H1 (cell line): ENCODE data around the gene AMMECR1L. TPM values are rescaled to one million over a fixed set of nuclear protein-coding genes. Genes with fewer than 3 reads are reported as not detected.

Experiments used
- CTCF ChIA-PET: fragments of 300-600 bp; sonication (Branson Sonifier 250); formaldehyde crosslinking; loops from one replicate; lab custom pipeline; 2021; ENCODE audit not compliant: partially characterized antibody; lab: Charles Lee
- POLR2A ChIA-PET: fragments of 300-600 bp; sonication (Branson Sonifier 250); formaldehyde crosslinking; loops from one replicate; lab custom pipeline; 2021; ENCODE audit warnings: inconsistent platforms; ENCODE audit not compliant: partially characterized antibody; lab: Charles Lee
- DNase-seq, 2 experiments: peaks; one replicate each; pipeline versions ENCODE4 v3.0.0 to v3.0.0-alpha.2; 2010 to 2022; ENCODE audit warnings: low spot score in 2 of 2, low read depth in 1 of 2, mixed read lengths in 1 of 2
- FAIRE-seq: peaks from 2 replicates; lab custom pipeline; 2011; peaks lifted over from hg19 to GRCh38; lab: Jason Lieb, UNC
- H2AFZ ChIP-seq: 2 replicates; pipeline ENCODE4 v1.8.1; 2012; ENCODE audit warnings: low read length, inconsistent platforms
- H2AK5ac ChIP-seq: 2 replicates; pipeline ENCODE4 v1.6.1; 2013; ENCODE audit warnings: low read depth, low read length
- H2BK120ac ChIP-seq: replicated peaks from 2 replicates; pipeline ENCODE3; 2013; ENCODE audit warnings: low read depth, low read length, inconsistent platforms
- H2BK12ac ChIP-seq: 2 replicates; pipeline ENCODE4 v1.6.1; 2013; ENCODE audit warnings: low read depth, low read length
- H2BK15ac ChIP-seq: 2 replicates; pipeline ENCODE4 v1.6.1; 2013; ENCODE audit warnings: low read length
- H2BK20ac ChIP-seq: 2 replicates; pipeline ENCODE4 v1.6.1; 2013; ENCODE audit warnings: low read length
- H2BK5ac ChIP-seq: 2 replicates; pipeline ENCODE4 v1.6.1; 2013; ENCODE audit warnings: low read depth, low read length
- H3K14ac ChIP-seq: 2 replicates; pipeline ENCODE4 v1.6.1; 2013; ENCODE audit warnings: inconsistent platforms; ENCODE audit not compliant: insufficient read length
- H3K18ac ChIP-seq: 2 replicates; pipeline ENCODE4 v1.6.1; 2013; ENCODE audit warnings: low read length; ENCODE audit errors: extremely low read depth
- H3K23ac ChIP-seq: 2 replicates; pipeline ENCODE4 v1.6.1; 2013; ENCODE audit warnings: inconsistent platforms; ENCODE audit not compliant: insufficient read length
- H3K23me2 ChIP-seq: 2 replicates; pipeline ENCODE4 v1.6.1; 2013; ENCODE audit warnings: low read depth, low read length
- H3K27ac ChIP-seq: 2 replicates; pipeline ENCODE4 v1.6.1; 2011; ENCODE audit warnings: low read depth, low read length, inconsistent platforms
- H3K27me3 ChIP-seq, 4 experiments: replicated peaks in 1 of 4; 1 replicate in 1 of 4; 2 replicates in 3 of 4; pipeline versions ENCODE4 v1.6.1 to v1.8.1; 2011 to 2013; ENCODE audit warnings: low read length in 3 of 4, mild to moderate bottlenecking in 3 of 4, inconsistent platforms in 2 of 4, mixed read lengths in 2 of 4, moderate library complexity in 1 of 4; ENCODE audit not compliant: control insufficient read depth in 3 of 4, insufficient read depth in 3 of 4; ENCODE audit errors: extremely low read depth in 1 of 4
- H3K36me3 ChIP-seq, 4 experiments: 2 replicates each; pipeline versions ENCODE4 v1.6.1 to v1.8.1; 2011 to 2013; ENCODE audit warnings: mild to moderate bottlenecking in 4 of 4, low read length in 3 of 4, moderate library complexity in 2 of 4, control low read depth in 1 of 4, inconsistent platforms in 1 of 4; ENCODE audit not compliant: insufficient read depth in 4 of 4, control insufficient read depth in 2 of 4
- H3K4ac ChIP-seq: replicated peaks from 2 replicates; pipeline ENCODE3; 2013; ENCODE audit warnings: low read length, low read depth, mixed read lengths, inconsistent platforms; ENCODE audit not compliant: insufficient read length
- H3K4me1 ChIP-seq, 4 experiments: replicated peaks in 1 of 4; 1 replicate in 1 of 4; 2 replicates in 3 of 4; pipeline versions ENCODE4 v1.6.1 to v1.8.1; 2011 to 2013; ENCODE audit warnings: low read length in 3 of 4, inconsistent platforms in 2 of 4, mixed read lengths in 1 of 4; ENCODE audit not compliant: insufficient read depth in 4 of 4, control insufficient read depth in 3 of 4
- H3K4me2 ChIP-seq, 2 experiments: 2 replicates each; pipeline versions ENCODE4 v1.6.1 to v1.8.1; 2011 to 2013; ENCODE audit warnings: low read depth in 2 of 2, low read length in 2 of 2, control low read depth in 1 of 2, inconsistent platforms in 1 of 2, mild to moderate bottlenecking in 1 of 2; ENCODE audit not compliant: insufficient read depth in 1 of 2
- H3K4me3 ChIP-seq, 4 experiments: fragments of 200-600, 300-600 bp in 1 of 4; sonication (generic), shearing (Covaris generic), sonication (Bioruptor Twin) in 1 of 4; 2 replicates each; pipeline versions ENCODE4 v1.5.1 to v1.8.1; 2011 to 2016; ENCODE audit warnings: low read length in 4 of 4, low read depth in 3 of 4, control low read depth in 2 of 4, inconsistent platforms in 2 of 4, mild to moderate bottlenecking in 2 of 4, mixed read lengths in 1 of 4, moderate library complexity in 1 of 4; ENCODE audit not compliant: insufficient read depth in 2 of 4; ENCODE audit errors: extremely low read depth in 1 of 4
- H3K56ac ChIP-seq: replicated peaks from 2 replicates; pipeline ENCODE3; 2013; ENCODE audit warnings: low read depth, mild to moderate bottlenecking, mixed read lengths, low read length, inconsistent platforms; ENCODE audit not compliant: insufficient read length
- H3K79me1 ChIP-seq: 2 replicates; pipeline ENCODE4 v1.6.1; 2013; ENCODE audit warnings: low read depth, low read length, control low read depth
- H3K79me2 ChIP-seq, 2 experiments: 2 replicates each; pipeline versions ENCODE4 v1.6.1 to v1.8.1; 2012 to 2013; ENCODE audit warnings: low read length in 2 of 2, mild to moderate bottlenecking in 2 of 2, inconsistent platforms in 1 of 2; ENCODE audit not compliant: insufficient read depth in 2 of 2, control insufficient read depth in 1 of 2
- H3K9ac ChIP-seq, 4 experiments: replicated peaks in 1 of 4; 1 replicate in 1 of 4; 2 replicates in 3 of 4; pipeline versions ENCODE4 v1.6.1 to v1.8.1; 2011 to 2013; ENCODE audit warnings: low read depth in 3 of 4, low read length in 3 of 4, control low read depth in 2 of 4, mild to moderate bottlenecking in 2 of 4, moderate library complexity in 2 of 4, inconsistent platforms in 1 of 4; ENCODE audit errors: extremely low read depth in 1 of 4
- H3K9me3 ChIP-seq, 2 experiments: 2 replicates each; pipeline versions ENCODE4 v1.6.1 to v1.8.1; 2012 to 2013; ENCODE audit warnings: mild to moderate bottlenecking in 2 of 2, moderate library complexity in 2 of 2, control low read depth in 1 of 2, inconsistent platforms in 1 of 2, low read depth in 1 of 2, low read length in 1 of 2, mixed read lengths in 1 of 2; ENCODE audit not compliant: insufficient read depth in 2 of 2
- H4K20me1 ChIP-seq, 2 experiments: replicated peaks in 1 of 2; 2 replicates each; pipeline versions ENCODE3 to v1.8.1; 2011 to 2013; ENCODE audit warnings: inconsistent platforms in 2 of 2, low read length in 2 of 2, mild to moderate bottlenecking in 1 of 2; ENCODE audit not compliant: insufficient read depth in 2 of 2, control insufficient read depth in 1 of 2
- H4K5ac ChIP-seq: 2 replicates; pipeline ENCODE4 v1.6.1; 2013; ENCODE audit warnings: low read length, low read depth, mixed read lengths, inconsistent platforms; ENCODE audit not compliant: insufficient read length
- H4K8ac ChIP-seq: 2 replicates; pipeline ENCODE4 v1.8.0; 2013; ENCODE audit warnings: mild to moderate bottlenecking, moderate library complexity, low read length, inconsistent platforms; ENCODE audit not compliant: insufficient read depth; ENCODE audit errors: extremely low read depth
- H4K91ac ChIP-seq: replicated peaks from 2 replicates; pipeline ENCODE3; 2013; ENCODE audit warnings: low read length, mixed read lengths, inconsistent platforms; ENCODE audit not compliant: insufficient read length
- BACH1 ChIP-seq: IDR thresholded peaks from 2 replicates; pipeline ENCODE4 v1.6.1; 2012; ENCODE audit warnings: low read length, improper control_type of control experiment
- CBX5 ChIP-seq: fragments of 300-800, 300-1000 bp; sonication (generic); IDR thresholded peaks from 2 replicates; pipeline ENCODE4 v1.7.1; 2016; ENCODE audit warnings: antibody characterized with exemption, low read length, low read depth
- CEBPB ChIP-seq: IDR thresholded peaks from 2 replicates; pipeline ENCODE4 v1.6.1; 2012; ENCODE audit warnings: low read depth, low read length
- GTF2F1 ChIP-seq: IDR thresholded peaks from 2 replicates; pipeline ENCODE4 v1.6.1; 2012; ENCODE audit warnings: low read depth, low read length, improper control_type of control experiment, borderline replicate concordance
- HDAC6 ChIP-seq: IDR thresholded peaks from one replicate; pipeline ENCODE4 v1.7.1; 2012; ENCODE audit warnings: low read depth, mild to moderate bottlenecking, inconsistent platforms, low read length, moderate library complexity
- JUN ChIP-seq: IDR thresholded peaks from 2 replicates; pipeline ENCODE4 v1.6.1; 2011; ENCODE audit warnings: low read depth, mild to moderate bottlenecking, improper control_type of control experiment, low read length
- KDM1A ChIP-seq: fragments of 200-600, 300-600 bp; sonication (generic); IDR thresholded peaks from 2 replicates; pipeline ENCODE4 v1.7.1; 2016; ENCODE audit warnings: mild to moderate bottlenecking, low read length, borderline replicate concordance
- POU5F1 ChIP-seq: IDR thresholded peaks from 2 replicates; pipeline ENCODE4 v1.6.1; 2011; ENCODE audit warnings: low read depth, mild to moderate bottlenecking, low read length, moderate library complexity
- RAD21 ChIP-seq, 2 experiments: IDR thresholded peaks in 1 of 2; conservative IDR thresholded peaks in 1 of 2; 2 replicates each; pipeline ENCODE4 v1.6.1; 2011; ENCODE audit warnings: low read depth in 2 of 2, low read length in 2 of 2, improper control_type of control experiment in 1 of 2, inconsistent platforms in 1 of 2, mild to moderate bottlenecking in 1 of 2, moderate library complexity in 1 of 2
- SP1 ChIP-seq: IDR thresholded peaks from 2 replicates; pipeline ENCODE4 v1.6.1; 2011; ENCODE audit warnings: low read depth, low read length
- SP2 ChIP-seq: IDR thresholded peaks from 2 replicates; pipeline ENCODE4 v1.6.1; 2012; ENCODE audit warnings: mild to moderate bottlenecking, low read length, inconsistent platforms
- TCF12 ChIP-seq: IDR thresholded peaks from 2 replicates; pipeline ENCODE4 v1.6.1; 2011; ENCODE audit warnings: low read depth, mild to moderate bottlenecking, low read length
- USF2 ChIP-seq: IDR thresholded peaks from 2 replicates; pipeline ENCODE4 v1.6.1; 2011; ENCODE audit warnings: low read length, improper control_type of control experiment
- WGBS, 2 experiments: shearing (Covaris generic) in 1 of 2; methylation state at CpG; one replicate each; pipeline versions ENCODE4 v1.1.6 to v1.1.7; 2013 to 2015; ENCODE audit warnings: low lambda C conversion rate in 2 of 2, mixed read lengths in 2 of 2, inconsistent platforms in 1 of 2, low coverage in 1 of 2, missing lambda C conversion rate in 1 of 2; ENCODE audit not compliant: insufficient replicate concordance in 2 of 2, insufficient coverage in 1 of 2, insufficient read length in 1 of 2; ENCODE audit errors: extremely low coverage in 1 of 2, missing lambda C conversion rate in 1 of 2; 5-methylcytosine and 5-hydroxymethylcytosine counted together
- polyA plus RNA-seq, 7 experiments: library from polyadenylated mRNA; depleted of rRNA in 3 of 7; stranded (reverse) in 5 of 7; unstranded in 2 of 7; fragments of >200 nt in 5 of 7; fragments of 200-250 nt in 2 of 7; gene quantifications; 1 replicate in 5 of 7; 2 replicates in 1 of 7; 4 replicates in 1 of 7; pipeline versions ENCODE4 v1.2.1 to v1.2.3, GENCODE V29; 2011 to 2013; ENCODE audit warnings: missing spikeins in 2 of 7, mixed read lengths in 2 of 7
- total RNA-seq: library from RNA; stranded (reverse); fragmentation: NEBNext Ultra II Directional; extraction: Animal tissue kit (Norgen Biotek cat#: 25700); gene quantifications from 2 replicates; pipeline ENCODE4 v1.2.1, GENCODE V29; 2021

The AMMECR1L gene
- total and polyA plus RNA-seq, 2 of the 8 experiments (the other 6 are each of a cell fraction or from before 2014, with no cell fraction given), result 10.1 to 18.8 TPM

GRCh38 chr2:127879899-127880298, 5.9 kb downstream of the AMMECR1L start:
- ChIA-PET POLR2A (interaction anchor here (0.6 to 1.0 kb wide), 2 partner anchors 20 to 25 kb away, joined by 3 to 4 read pairs; no protein-coding TSS in a partner anchor), CTCF (interaction anchor here (1.0 to 1.6 kb wide), 2 partner anchors 29 to 56 kb away, joined by 3 to 4 read pairs; no protein-coding TSS in a partner anchor)
- 88% methylated on average over 5 of the region's 5 CpGs; no CpG with 5 or more reads in 1 of the 2 experiments for WGBS, 2 experiments
- Histone ChIP-seq H3K4ac (no peak overlapping the region), H3K79me2 (peaks cover 14 to 96% of the 10 kb centered on the region in 2 experiments), H2BK15ac (no peak overlapping the region), H4K5ac (no peak overlapping the region), H2BK12ac (no peak overlapping the region), H3K27me3 (no peaks in the 10 kb centered on the region), H2AK5ac (no peak overlapping the region), H3K14ac (no peak overlapping the region), H2AFZ (no peak overlapping the region), H3K23ac (no peak overlapping the region), H4K20me1 (peaks cover 8 to 9% of the 10 kb centered on the region in 2 experiments), H2BK20ac (no peak overlapping the region), H2BK5ac (no peak overlapping the region), H3K56ac (no peak overlapping the region), H4K8ac (no peak overlapping the region), H3K4me2 (no peak overlapping the region; a peak in 1 of 4 replicates), H3K36me3 (peaks cover 0 to 33% (median 4%) of the 10 kb centered on the region in 4 experiments; a peak in 5 of 8 replicates), H3K9ac (peak overlapping the region in 1 of 4 experiments; percentile 13; a peak in 1 of 7 replicates), H4K91ac (no peak overlapping the region), H3K4me3 (no peak overlapping the region), H3K23me2 (no peaks in the 10 kb centered on the region; the same call in 1 of the 2 replicates), H3K79me1 (peaks cover 11% of the 10 kb centered on the region), H3K4me1 (peaks cover 0 to 9% (median 0%) of the 10 kb centered on the region in 4 experiments; a peak in 3 of 7 replicates), H3K27ac (no peak overlapping the region), H3K18ac (no peak overlapping the region), H2BK120ac (no peak overlapping the region), H3K9me3 (no peaks in the 10 kb centered on the region)
- no peak for DNase-seq
- FAIRE-seq, result no peak
- TF ChIP-seq TCF12, result no peak
- no peak for TF ChIP-seq CBX5
- no peak for TF ChIP-seq BACH1
- TF ChIP-seq RAD21 (IDR thresholded peaks at IDR 0.05 in 1 of 2, conservative IDR thresholded peaks at IDR 0.05 in 1 of 2; ENCODE audit: low read depth in 2 of 2, low read length in 2 of 2), result no peak
- no peak for TF ChIP-seq SP1
- TF ChIP-seq HDAC6, result no peak
- TF ChIP-seq POU5F1, result no peak
- TF ChIP-seq USF2, result no peak
- TF ChIP-seq GTF2F1, result no peak
- TF ChIP-seq CEBPB, result no peak
- TF ChIP-seq KDM1A, result no peak
- TF ChIP-seq SP2, result no peak
- TF ChIP-seq JUN, result no peak
